ENCODE measurements around the gene TTC21A.
A peak's percentile ranks its signal among the peaks of the same experiment; 100 is the strongest.
"Not testable (repeated sequence)": the region's sequence is repeated elsewhere in the genome, so short reads cannot be mapped to it uniquely, and the experiment has no call there.

TTC21A gene

DNA sequence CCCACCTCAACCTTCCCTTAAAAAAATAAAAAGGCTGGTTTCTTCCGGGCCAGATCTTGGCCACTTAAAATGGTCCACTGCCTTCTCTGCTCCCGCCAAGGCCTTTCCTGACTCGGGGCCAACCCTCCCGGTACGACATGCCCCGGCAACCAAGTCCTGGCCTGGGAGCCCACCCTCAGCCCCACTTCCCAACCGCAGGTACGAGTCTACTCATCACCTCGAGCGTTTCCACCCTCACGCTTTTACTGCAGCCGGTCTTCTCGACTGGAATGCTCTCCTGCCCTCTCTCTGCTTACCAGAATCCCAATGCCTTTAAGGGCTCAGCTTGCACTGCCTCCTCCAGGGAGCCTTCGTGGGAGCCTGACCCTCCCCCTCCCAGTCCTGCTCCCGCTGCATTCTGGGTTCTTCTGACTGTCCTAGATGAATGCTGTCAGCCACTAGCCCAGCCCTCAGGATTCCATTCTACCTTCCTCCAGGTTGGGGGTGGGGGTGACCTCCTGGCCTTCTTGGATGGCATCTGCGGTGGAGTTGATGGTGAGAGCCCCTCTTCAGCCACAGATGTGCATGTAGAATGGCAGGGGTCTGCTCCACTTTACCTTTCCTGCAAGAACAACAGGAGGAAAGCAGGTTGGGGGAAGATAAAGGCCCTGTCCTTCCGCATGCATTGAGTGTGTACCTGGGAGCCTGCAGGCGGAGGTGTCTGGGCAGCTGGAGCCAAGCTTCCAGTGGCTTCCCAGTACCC is 47.0 kb downstream of the TTC21A start:
- H3K9me3 Mint-ChIP-seq, result no peaks in the 10 kb centered on the region

DNA sequence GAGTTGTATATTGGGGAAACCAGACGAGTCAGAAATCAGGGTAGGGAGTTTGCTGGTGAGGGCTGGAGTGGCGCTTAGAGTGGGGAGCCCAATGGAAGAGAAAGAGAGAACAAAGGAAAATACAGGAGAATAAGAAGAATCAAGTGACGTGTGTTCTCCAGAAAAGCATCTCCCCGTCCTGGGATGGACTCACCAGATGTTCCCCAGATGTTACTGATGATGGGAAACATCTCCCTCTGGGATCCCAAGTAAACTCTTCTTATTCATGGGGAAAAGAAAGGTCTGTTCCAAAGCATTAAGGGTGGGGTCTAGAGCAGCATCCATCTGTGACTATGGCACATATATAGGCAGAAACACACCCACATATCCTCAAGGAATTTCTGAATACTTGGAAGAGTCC is 48.9 kb downstream of the TTC21A start:
- H3K36me3 Mint-ChIP-seq (ENCODE audit: low read depth), result peaks cover 9% of the 10 kb centered on the region
- H3K9me3 Mint-ChIP-seq, result no peaks in the 10 kb centered on the region
- peaks cover 15% of the 10 kb centered on the region for H3K27me3 Mint-ChIP-seq (ENCODE audit: low read depth)
- no peak overlapping the region for H3K4me3 Mint-ChIP-seq
- H3K4me1 Mint-ChIP-seq (ENCODE audit: low read depth), result peaks cover 22% of the 10 kb centered on the region
- H3K27ac Mint-ChIP-seq, result no peak overlapping the region

More for the DNA sequence above, 47.0 kb downstream of the TTC21A start:
- peak overlapping the region; percentile 77 for H3K4me3 Mint-ChIP-seq
- peak overlapping the region; percentile 92 for H3K27ac Mint-ChIP-seq
- peaks cover 15% of the 10 kb centered on the region for H3K27me3 Mint-ChIP-seq (ENCODE audit: low read depth)
- H3K36me3 Mint-ChIP-seq (ENCODE audit: low read depth), result peaks cover 11% of the 10 kb centered on the region
- peaks cover 39% of the 10 kb centered on the region for H3K4me1 Mint-ChIP-seq (ENCODE audit: low read depth)

DNA sequence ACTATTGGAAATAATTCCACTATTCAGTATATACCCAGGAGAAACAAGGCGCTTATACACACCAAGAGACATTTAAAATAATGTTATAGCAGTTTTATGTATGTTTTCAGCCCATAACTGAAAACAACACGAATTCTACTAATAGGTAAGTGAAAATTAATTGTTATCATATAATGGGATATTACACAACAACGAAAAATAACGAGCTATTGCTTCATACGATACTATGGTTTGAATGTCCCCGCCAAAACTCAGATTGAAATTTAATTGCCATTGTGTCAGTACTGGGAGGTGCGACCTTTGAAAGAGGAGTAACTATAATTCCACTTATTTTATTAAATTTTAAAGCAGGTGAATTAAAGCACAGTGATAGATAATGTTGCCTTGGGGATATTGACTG is 49.9 kb downstream of the TTC21A start:
- Mint-ChIP-seq H3K9me3 (no peaks in the 10 kb centered on the region), H3K27me3 (ENCODE audit: low read depth) (peaks cover 15% of the 10 kb centered on the region), H3K4me1 (ENCODE audit: low read depth) (peaks cover 14% of the 10 kb centered on the region), H3K27ac (no peak overlapping the region), H3K4me3 (no peak overlapping the region), H3K36me3 (ENCODE audit: low read depth) (peaks cover 3% of the 10 kb centered on the region)

DNA sequence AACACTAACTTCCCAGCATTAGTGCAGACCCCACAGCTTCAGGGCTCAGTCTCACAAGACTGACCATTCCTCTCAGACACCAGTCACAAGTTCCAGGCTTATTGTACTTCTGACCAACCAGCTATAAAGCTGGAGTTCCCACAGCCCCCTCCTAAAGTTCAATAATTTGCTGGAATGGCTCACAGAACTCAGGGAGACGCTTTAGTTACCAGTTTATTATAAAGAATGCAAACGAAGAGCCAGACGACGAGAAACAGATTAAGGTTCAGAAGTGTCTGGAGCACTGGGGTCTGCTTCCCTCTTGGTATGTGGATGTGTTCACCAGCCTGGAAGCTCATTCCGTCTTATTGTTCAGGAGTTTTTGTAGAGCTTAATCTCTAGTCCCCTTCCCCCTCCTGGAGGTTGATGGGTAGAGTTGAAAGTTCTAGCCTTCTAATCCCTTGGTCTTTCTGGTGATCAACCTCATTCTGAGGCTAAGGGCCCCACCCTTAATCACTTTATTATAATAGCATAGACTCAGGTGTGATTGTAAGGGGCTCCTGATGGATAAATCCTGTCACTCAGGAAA is 50.8 kb downstream of the TTC21A start:
- H3K9me3 Mint-ChIP-seq, result peaks cover 2% of the 10 kb centered on the region
- H3K27me3 Mint-ChIP-seq (ENCODE audit: low read depth), result peaks cover 15% of the 10 kb centered on the region
- H3K4me3 Mint-ChIP-seq, result no peak overlapping the region
- no peak overlapping the region for H3K27ac Mint-ChIP-seq
- H3K36me3 Mint-ChIP-seq (ENCODE audit: low read depth), result no peaks in the 10 kb centered on the region
- H3K4me1 Mint-ChIP-seq (ENCODE audit: low read depth), result peaks cover 11% of the 10 kb centered on the region

DNA sequence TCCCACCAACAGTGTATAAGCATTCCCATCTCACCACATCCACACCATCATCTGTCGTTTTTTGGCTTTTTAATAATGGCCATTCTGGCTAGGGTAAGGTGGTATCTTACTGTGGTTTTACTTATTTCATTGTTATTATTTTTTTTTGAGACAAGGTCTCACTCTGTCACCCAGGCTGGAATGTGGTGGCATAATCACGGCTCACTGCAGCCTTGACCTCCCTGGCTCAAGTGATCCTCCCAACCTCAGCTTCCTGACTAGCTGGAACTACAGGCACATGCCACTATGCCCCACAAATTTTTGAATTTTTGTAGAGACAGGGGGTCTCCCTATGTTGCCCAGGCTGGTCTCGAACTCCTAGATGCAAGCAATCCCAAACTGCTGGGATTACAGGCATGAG is 56.9 kb downstream of the TTC21A start:
- H3K36me3 Mint-ChIP-seq (ENCODE audit: low read depth), result no peaks in the 10 kb centered on the region
- peaks cover 4% of the 10 kb centered on the region for H3K9me3 Mint-ChIP-seq
- H3K4me3 Mint-ChIP-seq, result no peak overlapping the region
- peaks cover 17% of the 10 kb centered on the region for H3K4me1 Mint-ChIP-seq (ENCODE audit: low read depth)
- H3K27ac Mint-ChIP-seq, result no peak overlapping the region
- no peaks in the 10 kb centered on the region for H3K27me3 Mint-ChIP-seq (ENCODE audit: low read depth)

DNA sequence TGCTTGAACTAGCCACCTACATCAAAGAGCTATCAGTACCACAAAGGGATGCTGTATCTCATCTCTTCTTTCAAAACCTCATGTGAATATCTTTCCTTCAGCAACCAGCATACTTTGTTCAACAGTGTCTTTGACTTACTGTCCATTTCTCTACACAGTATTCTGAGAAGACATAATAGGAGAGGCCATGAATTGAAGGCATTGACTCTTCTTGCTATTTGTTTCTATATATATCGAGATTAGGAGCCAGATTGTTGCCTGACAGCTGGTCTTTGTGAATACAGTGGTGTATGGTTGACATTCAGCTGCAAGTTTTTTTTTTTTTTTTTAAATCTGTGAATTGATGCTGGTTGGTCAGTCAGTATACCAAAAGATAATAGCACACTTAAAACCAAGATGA is 58.0 kb downstream of the TTC21A start:
- no peaks in the 10 kb centered on the region for H3K27me3 Mint-ChIP-seq (ENCODE audit: low read depth)
- no peak overlapping the region for H3K4me3 Mint-ChIP-seq
- H3K9me3 Mint-ChIP-seq, result peaks cover 4% of the 10 kb centered on the region
- no peaks in the 10 kb centered on the region for H3K36me3 Mint-ChIP-seq (ENCODE audit: low read depth)
- H3K4me1 Mint-ChIP-seq (ENCODE audit: low read depth), result peaks cover 17% of the 10 kb centered on the region
- no peak overlapping the region for H3K27ac Mint-ChIP-seq

DNA sequence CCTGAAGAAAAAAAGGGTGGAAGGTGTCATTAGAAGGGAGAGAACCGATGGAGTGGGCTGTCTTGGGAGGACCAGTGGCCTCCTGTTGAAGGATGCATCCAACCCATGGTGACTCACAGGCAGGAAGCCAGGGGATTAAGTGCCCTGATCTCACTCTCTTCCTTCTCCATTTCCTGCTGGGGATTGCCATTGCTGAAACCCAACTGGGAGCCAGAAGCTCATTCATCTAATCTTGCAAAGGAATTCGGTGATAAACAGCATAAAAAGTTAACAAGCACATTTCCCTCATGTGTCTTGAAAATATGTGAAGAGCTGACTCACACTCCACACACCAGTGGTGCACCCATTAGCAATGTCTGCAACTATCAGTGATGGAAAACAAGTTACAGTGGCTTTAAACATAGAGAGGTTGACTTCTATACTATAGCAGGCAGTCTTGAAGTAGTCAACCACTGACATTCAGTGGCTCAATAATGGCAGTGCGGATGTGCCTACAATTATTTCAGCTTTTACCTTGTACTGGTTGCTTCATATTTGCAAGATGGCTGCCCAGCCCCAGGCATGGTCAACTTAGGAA is 58.7 kb downstream of the TTC21A start:
- no peak overlapping the region for H3K4me3 Mint-ChIP-seq
- peaks cover 17% of the 10 kb centered on the region for H3K4me1 Mint-ChIP-seq (ENCODE audit: low read depth)
- no peak overlapping the region for H3K27ac Mint-ChIP-seq
- H3K9me3 Mint-ChIP-seq, result peaks cover 4% of the 10 kb centered on the region
- no peaks in the 10 kb centered on the region for H3K36me3 Mint-ChIP-seq (ENCODE audit: low read depth)
- no peaks in the 10 kb centered on the region for H3K27me3 Mint-ChIP-seq (ENCODE audit: low read depth)

DNA sequence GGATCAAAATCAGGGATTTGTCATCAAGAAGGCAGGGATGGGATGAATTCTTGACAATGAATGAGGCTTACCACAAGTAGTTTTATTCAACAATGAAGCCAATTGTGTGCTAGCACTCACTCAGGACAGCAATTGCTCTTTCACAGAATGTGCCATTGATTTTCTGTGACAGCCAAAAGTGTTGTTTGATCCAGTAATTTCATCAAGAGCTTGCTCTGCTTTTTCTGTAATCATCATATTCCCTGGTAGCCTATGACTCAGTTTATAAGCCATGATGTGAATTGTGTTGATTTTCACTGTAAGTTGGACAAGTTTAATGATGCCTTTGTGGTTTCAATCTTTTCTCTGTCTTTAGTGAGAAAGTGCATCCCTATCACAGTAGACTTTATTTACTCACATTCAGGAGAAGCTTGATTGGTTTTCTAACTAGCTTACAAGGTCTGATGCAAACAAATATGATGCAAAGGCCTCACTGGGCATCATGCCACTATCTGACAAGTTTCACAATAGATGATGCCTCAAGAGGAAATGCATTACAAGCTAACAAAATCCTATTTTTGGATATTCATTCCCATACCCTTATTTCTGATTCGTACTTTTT is 59.6 kb downstream of the TTC21A start:
- H3K9me3 Mint-ChIP-seq, result peaks cover 4% of the 10 kb centered on the region
- peaks cover 17% of the 10 kb centered on the region for H3K4me1 Mint-ChIP-seq (ENCODE audit: low read depth)
- no peak overlapping the region for H3K27ac Mint-ChIP-seq
- H3K4me3 Mint-ChIP-seq, result no peak overlapping the region
- H3K27me3 Mint-ChIP-seq (ENCODE audit: low read depth), result no peaks in the 10 kb centered on the region
- no peaks in the 10 kb centered on the region for H3K36me3 Mint-ChIP-seq (ENCODE audit: low read depth)

DNA sequence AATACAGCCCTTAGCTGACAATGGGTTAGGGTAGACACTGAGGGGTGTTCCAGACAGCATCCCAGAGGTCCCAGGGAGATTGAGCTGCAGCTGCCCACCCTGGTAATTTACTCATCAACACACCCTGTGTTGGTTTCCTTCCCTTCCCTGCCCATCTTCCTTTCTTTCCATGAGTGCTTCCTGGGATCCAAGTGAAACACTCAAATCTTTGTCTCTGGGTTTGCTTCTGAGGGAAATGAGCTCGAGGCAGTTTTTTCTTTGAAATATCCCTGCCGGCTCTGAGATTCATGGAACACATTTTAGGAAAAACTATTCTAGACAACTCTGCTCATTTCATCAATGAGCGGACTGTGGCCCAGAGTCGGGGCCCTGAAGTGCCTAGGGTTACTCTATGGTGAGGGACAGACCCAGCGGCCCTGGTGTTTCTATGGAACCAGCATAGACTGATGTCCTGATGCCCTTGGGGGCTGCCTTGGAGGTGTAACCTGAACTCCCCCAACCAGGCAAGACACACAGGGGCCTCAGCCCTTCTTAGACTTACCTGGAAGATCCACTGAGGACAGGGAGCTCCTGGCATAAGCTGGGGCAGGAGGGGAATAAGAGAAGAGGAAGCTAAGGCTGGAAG is 60.8 kb downstream of the TTC21A start:
- peaks cover 2% of the 10 kb centered on the region for H3K9me3 Mint-ChIP-seq
- peaks cover 17% of the 10 kb centered on the region for H3K4me1 Mint-ChIP-seq (ENCODE audit: low read depth)
- H3K27me3 Mint-ChIP-seq (ENCODE audit: low read depth), result no peaks in the 10 kb centered on the region
- no peaks in the 10 kb centered on the region for H3K36me3 Mint-ChIP-seq (ENCODE audit: low read depth)
- no peak overlapping the region for H3K27ac Mint-ChIP-seq
- H3K4me3 Mint-ChIP-seq, result no peak overlapping the region

DNA sequence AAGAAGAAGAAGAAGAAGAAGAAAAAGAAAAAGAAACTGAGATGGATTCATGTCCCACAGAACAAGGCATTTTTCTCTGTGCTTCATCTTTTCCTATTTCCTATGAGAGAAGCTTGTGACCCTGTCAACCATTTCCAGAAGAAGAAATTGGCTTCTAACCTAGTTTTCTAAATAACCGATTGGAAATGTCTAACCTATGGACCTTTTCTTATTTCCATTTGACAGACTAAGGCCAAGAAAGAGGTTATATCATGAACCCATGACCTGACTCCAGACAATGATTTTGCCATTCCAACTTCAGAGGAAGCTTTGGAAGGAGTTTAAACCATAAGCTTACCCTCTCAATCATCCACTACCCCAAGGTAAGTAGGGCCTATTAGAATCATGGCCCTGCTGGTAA is 62.2 kb downstream of the TTC21A start:
- peaks cover 17% of the 10 kb centered on the region for H3K4me1 Mint-ChIP-seq (ENCODE audit: low read depth)
- peaks cover 2% of the 10 kb centered on the region for H3K36me3 Mint-ChIP-seq (ENCODE audit: low read depth)
- no peak overlapping the region for H3K4me3 Mint-ChIP-seq
- H3K27ac Mint-ChIP-seq, result no peak overlapping the region
- no peaks in the 10 kb centered on the region for H3K9me3 Mint-ChIP-seq
- peaks cover 4% of the 10 kb centered on the region for H3K27me3 Mint-ChIP-seq (ENCODE audit: low read depth)

DNA sequence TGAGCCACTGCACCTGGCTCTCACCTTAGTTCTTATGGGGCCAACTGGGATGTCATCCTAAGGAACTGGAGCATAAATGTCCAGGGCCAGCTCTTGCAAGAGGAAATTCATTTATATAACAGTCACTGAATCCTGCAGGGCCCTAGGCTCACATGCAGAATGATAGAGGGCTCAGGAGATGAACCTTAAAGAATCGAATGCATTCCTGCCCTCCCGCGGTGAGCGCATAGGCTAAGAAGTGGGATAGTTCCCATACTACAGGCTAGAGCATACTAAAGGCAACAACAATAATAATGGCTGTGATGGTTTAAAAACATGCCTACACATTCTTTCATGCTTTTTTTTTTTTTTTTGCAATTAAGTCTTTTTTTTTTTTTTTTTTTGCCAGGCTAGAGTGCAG is 63.0 kb downstream of the TTC21A start:
- no peaks in the 10 kb centered on the region for H3K9me3 Mint-ChIP-seq
- H3K4me3 Mint-ChIP-seq, result no peak overlapping the region
- peaks cover 4% of the 10 kb centered on the region for H3K36me3 Mint-ChIP-seq (ENCODE audit: low read depth)
- no peak overlapping the region for H3K27ac Mint-ChIP-seq
- peaks cover 16% of the 10 kb centered on the region for H3K4me1 Mint-ChIP-seq (ENCODE audit: low read depth)
- peaks cover 4% of the 10 kb centered on the region for H3K27me3 Mint-ChIP-seq (ENCODE audit: low read depth)

DNA sequence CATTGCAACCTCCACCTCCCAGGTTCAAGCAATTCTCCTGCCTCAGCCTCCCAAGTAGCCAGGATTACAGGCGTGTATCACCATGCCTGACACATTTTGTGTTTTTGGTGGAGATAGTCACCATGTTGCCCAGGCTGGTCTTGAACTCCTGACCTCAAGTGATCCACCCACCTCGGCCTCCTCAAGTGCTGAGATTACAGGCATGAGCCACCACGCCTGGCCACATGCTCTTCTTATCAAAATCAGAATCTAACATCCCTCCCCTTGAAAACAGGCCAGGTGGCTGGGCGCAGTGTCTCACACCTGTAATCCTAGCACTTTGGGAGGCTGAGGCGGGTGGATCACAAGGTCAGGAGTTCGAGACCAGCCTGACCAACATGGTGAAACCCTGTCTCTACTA is 63.4 kb downstream of the TTC21A start:
- peaks cover 16% of the 10 kb centered on the region for H3K4me1 Mint-ChIP-seq (ENCODE audit: low read depth)
- not testable (repeated sequence) for H3K27me3 Mint-ChIP-seq (ENCODE audit: low read depth); H3K36me3 Mint-ChIP-seq (ENCODE audit: low read depth); H3K4me3 Mint-ChIP-seq; H3K9me3 Mint-ChIP-seq; H3K27ac Mint-ChIP-seq

DNA sequence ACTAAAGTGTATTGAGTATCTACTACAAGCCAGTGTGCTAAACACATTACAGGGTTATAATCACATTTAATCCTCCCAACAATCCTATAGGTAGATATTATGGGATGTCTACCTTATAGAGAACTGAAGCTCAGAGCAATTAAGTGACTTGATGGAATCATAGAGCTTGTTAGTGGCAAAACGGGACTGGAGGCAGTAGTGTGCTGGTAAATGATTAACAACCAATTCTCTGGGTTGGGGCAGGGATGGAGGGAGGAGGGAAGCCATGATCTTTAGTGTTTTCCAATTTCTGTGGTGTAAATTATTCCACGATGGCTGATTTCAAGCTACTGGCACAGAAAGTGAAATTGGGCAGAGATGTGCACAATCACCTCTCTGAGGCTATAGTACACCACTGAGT is 64.4 kb downstream of the TTC21A start:
- H3K4me1 Mint-ChIP-seq (ENCODE audit: low read depth), result peaks cover 15% of the 10 kb centered on the region

DNA sequence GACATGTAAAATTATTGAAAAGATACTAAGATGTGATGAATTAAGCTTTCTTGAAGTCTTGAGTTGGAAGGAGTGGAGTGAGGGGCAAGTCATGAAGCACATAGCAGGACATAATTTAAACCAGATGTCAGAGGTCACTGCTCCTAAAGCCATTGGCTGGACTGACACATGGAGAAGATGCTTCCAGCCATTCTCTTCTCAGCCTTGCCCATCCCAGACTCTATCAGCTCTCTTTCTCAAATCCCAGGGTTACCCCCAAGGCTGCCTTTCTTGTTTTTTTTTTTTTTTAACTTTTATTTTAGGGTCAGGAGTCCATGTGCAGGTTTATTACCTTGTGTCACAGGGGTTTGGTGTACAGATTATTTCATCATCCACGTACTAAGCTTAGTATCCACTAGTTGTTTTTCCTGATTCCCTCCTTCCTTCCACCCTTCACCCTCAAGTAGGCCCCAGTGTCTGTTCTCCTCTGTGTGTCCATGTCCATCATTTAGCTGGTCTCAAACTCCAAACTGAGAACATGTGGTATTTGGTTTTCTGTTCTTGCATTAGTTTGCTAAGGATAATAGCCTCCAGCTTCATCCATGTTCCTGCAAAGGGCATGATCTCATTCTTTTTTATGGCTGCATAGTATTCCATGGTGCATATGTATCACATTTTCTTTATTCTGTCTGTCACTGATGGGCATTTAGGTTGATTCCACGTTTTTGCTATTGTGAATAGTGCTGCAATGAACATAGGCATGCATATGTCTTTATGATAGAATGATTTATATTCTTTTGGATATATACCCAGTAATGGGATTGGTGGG is 66.0 kb downstream of the TTC21A start:
- Mint-ChIP-seq H3K27me3 (ENCODE audit: low read depth) (peaks cover 4% of the 10 kb centered on the region), H3K4me3 (no peak overlapping the region), H3K4me1 (ENCODE audit: low read depth) (peaks cover 20% of the 10 kb centered on the region), H3K27ac (no peak overlapping the region), H3K9me3 (peaks cover 6% of the 10 kb centered on the region), H3K36me3 (ENCODE audit: low read depth) (peaks cover 9% of the 10 kb centered on the region)

More for the DNA sequence above, 64.4 kb downstream of the TTC21A start:
- Mint-ChIP-seq H3K27ac (no peak overlapping the region), H3K4me3 (no peak overlapping the region), H3K27me3 (ENCODE audit: low read depth) (peaks cover 4% of the 10 kb centered on the region), H3K36me3 (ENCODE audit: low read depth) (peaks cover 9% of the 10 kb centered on the region), H3K9me3 (peaks cover 6% of the 10 kb centered on the region)

Data from T-helper 1 cell treated with Interleukin-12 subunit alpha and Interleukin-12 subunit beta and Interleukin-4 antibody, amounts not matched to agents 30 μg/mL and 1 μg/mL, for 36 hours (primary cell).